ENCODE data around the gene CD48. TPM values are rescaled to one million over a fixed set of nuclear protein-coding genes. Genes with fewer than 3 reads are reported as not detected.
"Not testable (repeated sequence)": the region's sequence is repeated elsewhere in the genome, so short reads cannot be mapped to it uniquely, and the experiment has no call there.

The CD48 gene
- polyA plus RNA-seq, 1 donor (not counting 4 experiments of a cell fraction or from before 2014, with no cell fraction given) = 0.07 TPM

DNA sequence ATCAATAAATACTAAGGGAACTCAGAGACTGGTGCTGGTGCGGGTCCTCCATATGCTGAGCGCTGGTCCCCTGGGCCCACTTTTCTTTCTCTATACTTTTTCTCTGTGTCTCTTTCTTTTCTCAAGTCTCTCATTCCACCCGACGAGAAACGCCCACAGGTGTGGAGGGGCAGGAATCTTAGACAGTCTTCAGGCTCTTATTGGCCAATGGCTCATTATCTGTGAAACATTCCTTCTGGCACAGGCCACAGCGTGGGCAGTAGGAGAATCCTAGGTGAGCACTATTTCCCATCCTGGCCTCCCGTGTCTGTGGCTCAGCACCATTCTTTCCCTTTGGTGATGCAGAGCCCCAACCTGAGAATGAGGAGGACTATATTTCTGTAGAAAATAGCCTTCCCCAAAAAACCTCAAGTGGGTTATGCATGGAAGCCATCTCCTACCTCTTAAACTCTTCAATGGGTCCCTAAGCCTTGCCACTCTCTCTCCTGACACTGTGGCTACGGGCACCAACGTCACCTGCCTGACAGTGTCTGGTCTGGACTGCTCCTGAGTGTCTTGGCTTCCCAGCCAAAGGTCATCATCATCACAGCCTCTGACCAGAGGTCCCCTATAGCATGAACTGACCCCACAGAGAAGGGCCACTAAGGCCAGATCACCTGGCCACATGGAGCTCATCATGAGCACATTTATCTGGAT is 58.5 kb downstream of the CD48 start:
- H2AFZ ChIP-seq (ENCODE audit: control insufficient read depth, low read length) = no peak overlapping the region
- H3K4me2 ChIP-seq (ENCODE audit: control insufficient read depth, extremely low read depth, insufficient read depth, low read depth, low read length) = no peak overlapping the region
- no peaks in the 10 kb centered on the region for H3K9me1 ChIP-seq (ENCODE audit: control insufficient read depth, extremely low read depth, insufficient read depth, low read length)
- TF ChIP-seq CTCF (optimal IDR thresholded peaks at IDR 0.05 in 1 of 3, IDR thresholded peaks at IDR 0.05 in 1 of 3, conservative IDR thresholded peaks at IDR 0.05 in 1 of 3; ENCODE audit: extremely low read depth in 1 of 3, insufficient read depth in 2 of 3, low read length in 3 of 3) = no peak
- no peak for TF ChIP-seq EZH2 (IDR thresholded peaks at IDR 0.05; ENCODE audit: low read length)
- H3K9me3 ChIP-seq (ENCODE audit: control insufficient read depth, low read depth, low read length) = no peaks in the 10 kb centered on the region
- H3K9ac ChIP-seq (ENCODE audit: control insufficient read depth, extremely low read depth, insufficient read depth, low read length) = no peak overlapping the region
- no peak overlapping the region for H3K4me3 ChIP-seq (ENCODE audit: control insufficient read depth in 2 of 3, extremely low read depth in 1 of 3, insufficient read depth in 2 of 3, low read depth in 1 of 3, low read length in 3 of 3)
- dilution Hi-C loops (cut with MboI; ENCODE audit: extremely low pct_ligation_motif_present, low sequenced_read_pairs) = no loop called here
- no peak overlapping the region for H3K27ac ChIP-seq (ENCODE audit: control insufficient read depth, insufficient read depth, low read length)
- no peaks in the 10 kb centered on the region for H3K4me1 ChIP-seq (ENCODE audit: control insufficient read depth, extremely low read depth, insufficient read depth, low read length)
- peaks cover 11% of the 10 kb centered on the region for H3K27me3 ChIP-seq (ENCODE audit: control insufficient read depth, extremely low read depth, insufficient read depth, low read length)
- no peaks in the 10 kb centered on the region for H3K79me2 ChIP-seq (ENCODE audit: control insufficient read depth, insufficient read depth, low read length)
- no peaks in the 10 kb centered on the region for H3K36me3 ChIP-seq (ENCODE audit: control insufficient read depth in 2 of 2, extremely low read depth in 1 of 2, insufficient read depth in 2 of 2, low read length in 2 of 2)
- FAIRE-seq (no peak), DNase-seq (ENCODE audit: low read depth, low spot score) (no peak)
- H4K20me1 ChIP-seq (ENCODE audit: control insufficient read depth, extremely low read depth, insufficient read depth, low read length) = no peaks in the 10 kb centered on the region

DNA sequence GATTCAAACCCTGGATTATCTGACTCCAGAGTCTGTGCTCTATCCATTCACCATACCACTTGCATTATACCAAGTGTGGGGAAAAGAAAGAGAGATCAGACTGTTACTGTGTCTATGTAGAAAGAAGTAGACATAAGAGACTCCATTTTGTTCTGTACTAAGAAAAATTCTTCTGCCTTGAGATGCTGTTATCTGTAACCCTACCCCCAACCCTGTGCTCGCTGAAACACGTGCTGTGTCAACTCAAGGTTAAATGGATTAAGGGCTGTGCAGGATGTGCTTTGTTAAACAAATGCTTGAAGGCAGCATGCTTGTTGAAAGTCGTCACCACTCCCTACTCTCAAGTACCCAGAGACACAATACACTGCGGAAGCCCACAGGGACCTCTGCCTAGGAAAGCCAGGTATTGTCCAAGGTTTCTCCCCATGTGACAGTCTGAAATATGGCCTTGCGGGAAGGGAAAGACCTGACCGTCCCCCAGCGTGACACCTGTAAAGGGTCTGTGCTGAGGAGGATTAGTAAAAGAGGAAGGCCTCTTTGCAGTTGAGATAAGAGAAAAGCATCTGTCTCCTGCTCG is 59.5 kb downstream of the CD48 start:
- H3K4me3 ChIP-seq (ENCODE audit: control insufficient read depth in 2 of 3, extremely low read depth in 1 of 3, insufficient read depth in 2 of 3, low read depth in 1 of 3, low read length in 3 of 3); H3K36me3 ChIP-seq (ENCODE audit: control insufficient read depth in 2 of 2, extremely low read depth in 1 of 2, insufficient read depth in 2 of 2, low read length in 2 of 2); DNase-seq (ENCODE audit: low read depth, low spot score); FAIRE-seq; H3K9ac ChIP-seq (ENCODE audit: control insufficient read depth, extremely low read depth, insufficient read depth, low read length); H3K4me1 ChIP-seq (ENCODE audit: control insufficient read depth, extremely low read depth, insufficient read depth, low read length); H3K9me3 ChIP-seq (ENCODE audit: control insufficient read depth, low read depth, low read length); H4K20me1 ChIP-seq (ENCODE audit: control insufficient read depth, extremely low read depth, insufficient read depth, low read length); H3K27ac ChIP-seq (ENCODE audit: control insufficient read depth, insufficient read depth, low read length); H3K4me2 ChIP-seq (ENCODE audit: control insufficient read depth, extremely low read depth, insufficient read depth, low read depth, low read length); dilution Hi-C loops (cut with MboI; ENCODE audit: extremely low pct_ligation_motif_present, low sequenced_read_pairs); H3K9me1 ChIP-seq (ENCODE audit: control insufficient read depth, extremely low read depth, insufficient read depth, low read length); H3K79me2 ChIP-seq (ENCODE audit: control insufficient read depth, insufficient read depth, low read length); H2AFZ ChIP-seq (ENCODE audit: control insufficient read depth, low read length): not testable (repeated sequence)
- H3K27me3 ChIP-seq (ENCODE audit: control insufficient read depth, extremely low read depth, insufficient read depth, low read length) = peaks cover 11% of the 10 kb centered on the region

All from keratinocyte (primary cell).